Adipocyte (in vitro differentiated cells): Measurements from ENCODE around the gene PLXDC1.
A peak's percentile ranks its signal among the peaks of the same experiment; 100 is the strongest.
"Not testable (repeated sequence)": the region's sequence is repeated elsewhere in the genome, so short reads cannot be mapped to it uniquely, and the experiment has no call there.

ENCODE experiments used
- DNase-seq: peaks from one replicate; pipeline ENCODE4 v3.0.0-alpha.2; 2015; ENCODE audit warnings: low read depth
- H3K27me3 ChIP-seq: replicated peaks from 2 replicates; pipeline ENCODE4 v1.7.0; 2013; ENCODE audit warnings: mild to moderate bottlenecking, low read length, moderate library complexity; ENCODE audit not compliant: control insufficient read depth, insufficient read depth
- H3K36me3 ChIP-seq: 2 replicates; pipeline ENCODE4 v1.7.0; 2013; ENCODE audit warnings: low read length, mild to moderate bottlenecking, moderate library complexity; ENCODE audit not compliant: control insufficient read depth, insufficient read depth, severe bottlenecking
- H3K4me1 ChIP-seq: 2 replicates; pipeline ENCODE4 v1.7.0; 2013; ENCODE audit warnings: mild to moderate bottlenecking, low read length, moderate library complexity; ENCODE audit not compliant: control insufficient read depth, insufficient read depth
- H3K4me3 ChIP-seq: 2 replicates; pipeline ENCODE4 v1.7.0; 2013; ENCODE audit warnings: mild to moderate bottlenecking, low read length, moderate library complexity
- H3K9ac ChIP-seq: 2 replicates; pipeline ENCODE4 v1.7.0; 2013; ENCODE audit warnings: mild to moderate bottlenecking, low read length, moderate library complexity
- H3K9me3 ChIP-seq: 2 replicates; pipeline ENCODE4 v1.7.0; 2013; ENCODE audit warnings: mild to moderate bottlenecking, low read length, moderate library complexity; ENCODE audit not compliant: control insufficient read depth

PLXDC1 gene

GRCh38 chr17:39052423-39052822 lies 99.0 kb downstream of the PLXDC1 start:
- H3K4me3 ChIP-seq, H3K9ac ChIP-seq, H3K36me3 ChIP-seq, H3K4me1 ChIP-seq, DNase-seq, H3K27me3 ChIP-seq: not testable (repeated sequence)
- H3K9me3 ChIP-seq = peaks cover 16% of the 10 kb centered on the region

- H3K4me1 ChIP-seq = no peaks in the 10 kb centered on the region
- peaks cover 29% of the 10 kb centered on the region for H3K9me3 ChIP-seq
- H3K9ac ChIP-seq = no peak overlapping the region
- no peaks in the 10 kb centered on the region for H3K27me3 ChIP-seq
- H3K4me3 ChIP-seq = no peak overlapping the region
- DNase-seq = no peak
- H3K36me3 ChIP-seq = no peaks in the 10 kb centered on the region
Measured at GRCh38 chr17:39051001-39051585, 100.3 kb downstream of the PLXDC1 start.

DNA sequence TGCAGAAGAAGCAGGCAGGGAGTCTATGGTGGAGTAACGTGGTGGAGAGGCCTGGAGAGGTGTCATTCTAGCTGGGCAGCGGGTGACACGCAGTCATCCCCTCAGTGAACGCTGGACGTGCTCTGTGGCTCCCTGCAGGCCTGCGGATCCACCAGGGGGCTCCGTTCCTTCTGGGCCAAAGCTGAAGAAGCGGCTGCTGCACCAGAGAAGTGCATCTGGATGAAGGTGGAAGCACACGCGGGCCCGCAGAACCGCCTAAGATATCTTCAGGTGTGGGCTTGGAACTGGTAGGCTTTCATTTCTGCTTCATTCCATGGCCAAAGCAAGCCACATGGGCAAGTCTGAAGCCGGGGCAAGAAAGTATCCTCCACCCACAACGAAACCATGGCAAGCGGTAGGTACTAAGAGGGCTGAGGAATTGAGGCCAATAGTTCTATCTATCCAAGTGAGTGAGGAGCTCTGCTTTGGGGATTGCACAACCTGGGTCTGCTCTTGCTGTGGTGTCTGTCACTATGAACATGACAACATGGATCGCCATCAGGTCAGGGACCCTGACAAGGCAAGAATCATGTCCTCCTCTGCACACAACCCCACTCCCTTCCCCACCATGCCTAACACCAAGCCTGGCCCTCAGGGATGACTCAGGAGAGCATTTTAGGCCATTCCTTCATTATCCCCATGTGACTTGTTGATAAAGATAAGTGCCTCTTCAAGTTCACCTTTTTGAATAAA lies 105.3 kb downstream of the PLXDC1 start:
- Histone ChIP-seq H3K4me1 (no peaks in the 10 kb centered on the region), H3K9ac (no peak overlapping the region), H3K4me3 (peak overlapping the region; percentile 31), H3K9me3 (peaks cover 41% of the 10 kb centered on the region), H3K27me3 (peaks cover 3% of the 10 kb centered on the region), H3K36me3 (no peaks in the 10 kb centered on the region)
- no peak for DNase-seq

- Histone ChIP-seq H3K27me3 (no peaks in the 10 kb centered on the region), H3K36me3 (no peaks in the 10 kb centered on the region), H3K4me1 (no peaks in the 10 kb centered on the region), H3K9ac (no peak overlapping the region), H3K9me3 (no peaks in the 10 kb centered on the region), H3K4me3 (no peak overlapping the region)
- no peak for DNase-seq
Measured at GRCh38 chr17:39036009-39036408, 115.4 kb downstream of the PLXDC1 start.

DNA sequence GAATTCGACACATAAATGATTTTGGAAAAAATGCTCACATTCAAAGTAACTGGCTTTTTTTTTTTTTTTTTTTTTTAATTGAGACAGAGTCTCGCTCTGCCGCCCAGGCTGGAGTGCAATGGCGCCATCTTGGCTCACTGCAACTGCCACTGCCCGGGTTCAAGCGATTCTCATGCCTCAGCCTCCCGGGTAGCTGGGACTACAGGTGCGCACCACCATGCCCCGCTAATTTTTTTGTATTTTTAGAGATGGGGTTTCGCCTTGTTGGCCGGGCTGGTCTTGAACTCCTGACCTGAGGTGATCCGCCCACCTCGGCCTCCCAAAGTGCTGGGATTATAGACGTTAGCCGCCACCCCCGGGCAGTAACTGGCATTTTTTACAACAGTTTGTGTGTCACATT lies 115.9 kb downstream of the PLXDC1 start:
- not testable (repeated sequence) for DNase-seq

GRCh38 chr17:39028690-39029089 lies 122.7 kb downstream of the PLXDC1 start:
- peaks cover 3% of the 10 kb centered on the region for H3K4me1 ChIP-seq
- H3K9ac ChIP-seq = no peak overlapping the region
- no peaks in the 10 kb centered on the region for H3K9me3 ChIP-seq
- no peak overlapping the region for H3K4me3 ChIP-seq
- no peak for DNase-seq
- peaks cover 10% of the 10 kb centered on the region for H3K27me3 ChIP-seq
- no peaks in the 10 kb centered on the region for H3K36me3 ChIP-seq

More for the DNA sequence above, 115.9 kb downstream of the PLXDC1 start:
- H3K36me3 ChIP-seq, H3K4me1 ChIP-seq, H3K9me3 ChIP-seq, H3K27me3 ChIP-seq, H3K9ac ChIP-seq, H3K4me3 ChIP-seq: not testable (repeated sequence)

GRCh38 chr17:39027455-39028035 lies 123.9 kb downstream of the PLXDC1 start:
- Histone ChIP-seq H3K27me3 (peaks cover 10% of the 10 kb centered on the region), H3K9ac (no peak overlapping the region), H3K4me1 (peaks cover 3% of the 10 kb centered on the region), H3K4me3 (peak overlapping the region; percentile 72), H3K9me3 (no peaks in the 10 kb centered on the region), H3K36me3 (no peaks in the 10 kb centered on the region)
- DNase-seq = peak; percentile 7

GRCh38 chr17:39026980-39027451 lies 124.4 kb downstream of the PLXDC1 start:
- no peaks in the 10 kb centered on the region for H3K9me3 ChIP-seq
- peak overlapping the region; percentile 72 for H3K4me3 ChIP-seq
- no peaks in the 10 kb centered on the region for H3K36me3 ChIP-seq
- H3K9ac ChIP-seq = no peak overlapping the region
- DNase-seq = peak; percentile 52
- peaks cover 10% of the 10 kb centered on the region for H3K27me3 ChIP-seq
- peaks cover 3% of the 10 kb centered on the region for H3K4me1 ChIP-seq

- not testable (repeated sequence) for H3K9ac ChIP-seq
- peaks cover 10% of the 10 kb centered on the region for H3K27me3 ChIP-seq
Measured at GRCh38 chr17:39026346-39026745, 125.1 kb downstream of the PLXDC1 start.

GRCh38 chr17:39022924-39023323 lies 128.5 kb downstream of the PLXDC1 start:
- H3K36me3 ChIP-seq = no peaks in the 10 kb centered on the region
- H3K9me3 ChIP-seq = peaks cover 4% of the 10 kb centered on the region
- no peak for DNase-seq
- H3K9ac ChIP-seq = no peak overlapping the region
- peaks cover 3% of the 10 kb centered on the region for H3K4me1 ChIP-seq
- no peak overlapping the region for H3K4me3 ChIP-seq
- no peaks in the 10 kb centered on the region for H3K27me3 ChIP-seq

More at GRCh38 chr17:39026346-39026745, 125.1 kb downstream of the PLXDC1 start:
- H3K4me3 ChIP-seq = peak overlapping the region; percentile 72
- not testable (repeated sequence) for DNase-seq, H3K36me3 ChIP-seq, H3K4me1 ChIP-seq, H3K9me3 ChIP-seq

DNA sequence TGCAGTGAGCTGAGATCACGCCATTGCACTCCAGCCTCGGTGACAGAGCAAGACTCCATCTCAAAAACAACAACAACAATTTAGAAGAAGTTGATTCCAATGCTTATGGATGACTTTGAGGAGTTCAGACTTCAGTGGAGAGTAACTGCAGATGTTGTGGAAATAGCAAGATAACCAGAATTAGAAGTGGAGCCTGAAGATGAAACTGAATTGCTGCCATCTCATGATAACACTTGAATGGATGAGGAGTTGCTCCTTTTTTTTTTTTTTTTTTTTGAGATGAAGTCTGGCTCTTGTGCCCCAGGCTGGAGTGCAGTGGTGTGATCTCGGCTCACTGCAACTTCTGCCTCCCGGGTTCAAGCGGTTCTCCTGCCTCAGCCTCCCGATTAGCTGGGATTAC lies 131.4 kb downstream of the PLXDC1 start:
- H3K27me3 ChIP-seq, DNase-seq, H3K36me3 ChIP-seq: not testable (repeated sequence)

More for the DNA sequence above, 131.4 kb downstream of the PLXDC1 start:
- not testable (repeated sequence) for H3K9ac ChIP-seq, H3K9me3 ChIP-seq, H3K4me1 ChIP-seq, H3K4me3 ChIP-seq
